GM12872 (cell line): ENCODE data around the gene MAPKBP1.

Experiments
- CTCF ChIP-seq: IDR thresholded peaks from 3 replicates; pipeline ENCODE4 v1.5.1; 2011; ENCODE audit warnings: low read depth, mild to moderate bottlenecking, low read length, moderate library complexity; ENCODE audit not compliant: insufficient read depth

MAPKBP1 gene

GRCh38 chr15:41789236-41789635 lies 15.0 kb downstream of the MAPKBP1 start:
- no peak for TF ChIP-seq CTCF

- TF ChIP-seq CTCF, result no peak
These were observed 15.4 kb downstream of the MAPKBP1 start for GRCh38 chr15:41789662-41790061.

- no peak for TF ChIP-seq CTCF
These were observed 15.9 kb downstream of the MAPKBP1 start for GRCh38 chr15:41790169-41790568.

GRCh38 chr15:41790756-41791546 lies 16.7 kb downstream of the MAPKBP1 start:
- TF ChIP-seq CTCF, result no peak

- TF ChIP-seq CTCF, result no peak
These were observed 17.3 kb downstream of the MAPKBP1 start for GRCh38 chr15:41791547-41791937.

- no peak for TF ChIP-seq CTCF
These were observed 17.8 kb downstream of the MAPKBP1 start for GRCh38 chr15:41792000-41792637.

GRCh38 chr15:41794081-41794480 lies 19.8 kb downstream of the MAPKBP1 start:
- no peak for TF ChIP-seq CTCF
